Measurements from ENCODE around the gene LRP1B. TPM values are rescaled to one million over a fixed set of nuclear protein-coding genes. Genes with fewer than 3 reads are reported as not detected.

LRP1B gene
- total and polyA plus RNA-seq, 4 donors: 0.01 to 0.84 (median 0.17) TPM

- Histone ChIP-seq H3K4me3 (ENCODE audit: low read depth in 1 of 3, low read length in 3 of 3) (no peak overlapping the region), H3K36me3 (ENCODE audit: control insufficient read depth in 4 of 4, insufficient read depth in 3 of 4, low read depth in 1 of 4, low read length in 3 of 4) (no peaks in the 10 kb centered on the region), H3K4me1 (ENCODE audit: control insufficient read depth in 4 of 4, insufficient read depth in 4 of 4, low read length in 3 of 4) (no peaks in the 10 kb centered on the region), H3K9ac (ENCODE audit: low read depth in 1 of 2, low read length in 2 of 2) (no peak overlapping the region), H3K9me3 (ENCODE audit: control insufficient read depth in 4 of 4, low read length in 3 of 4) (no peaks in the 10 kb centered on the region), H3K27ac (ENCODE audit: low read depth in 1 of 2, low read length in 2 of 2) (no peak overlapping the region), H3K27me3 (ENCODE audit: control insufficient read depth in 4 of 4, insufficient read depth in 4 of 4, low read length in 3 of 4) (no peaks in the 10 kb centered on the region)
- 37% methylated on average over 1 of the region's 1 CpG for WGBS
- TF ChIP-seq FOXA2 (IDR thresholded peaks at IDR 0.05) (no peak), REST (IDR thresholded peaks at IDR 0.05) (no peak), NR2F2 (IDR thresholded peaks at IDR 0.05) (no peak), EGR1 (IDR thresholded peaks at IDR 0.05; ENCODE audit: low read depth in 2 of 2) (no peak), ZBTB33 (IDR thresholded peaks at IDR 0.05) (no peak), YY1 (IDR thresholded peaks at IDR 0.05) (no peak), RXRA (IDR thresholded peaks at IDR 0.05) (no peak), SP1 (IDR thresholded peaks at IDR 0.05) (no peak), TAF1 (conservative IDR thresholded peaks at IDR 0.05) (no peak), HNF4A (conservative IDR thresholded peaks at IDR 0.05) (no peak), RAD21 (IDR thresholded peaks at IDR 0.05) (no peak), JUND (IDR thresholded peaks at IDR 0.05) (no peak), CTCF (IDR thresholded peaks at IDR 0.05; ENCODE audit: low read depth, low read length, missing input control) (no peak), FOXA1 (IDR thresholded peaks at IDR 0.05) (no peak), HNF4G (IDR thresholded peaks at IDR 0.05) (no peak)
- TF ChIP-seq, protein P1, sequence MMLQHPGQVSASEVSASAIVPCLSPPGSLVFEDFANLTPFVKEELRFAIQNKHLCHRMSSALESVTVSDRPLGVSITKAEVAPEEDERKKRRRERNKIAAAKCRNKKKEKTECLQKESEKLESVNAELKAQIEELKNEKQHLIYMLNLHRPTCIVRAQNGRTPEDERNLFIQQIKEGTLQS (IDR thresholded peaks at IDR 0.05): no peak
- TF ChIP-seq, protein P2, sequence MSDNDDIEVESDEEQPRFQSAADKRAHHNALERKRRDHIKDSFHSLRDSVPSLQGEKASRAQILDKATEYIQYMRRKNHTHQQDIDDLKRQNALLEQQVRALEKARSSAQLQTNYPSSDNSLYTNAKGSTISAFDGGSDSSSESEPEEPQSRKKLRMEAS (IDR thresholded peaks at IDR 0.05): no peak
- DNase-seq (ENCODE audit: low spot score): no peak
Measured at GRCh38 chr2:141103216-141103615, 1027.6 kb downstream of the LRP1B start.

DNA sequence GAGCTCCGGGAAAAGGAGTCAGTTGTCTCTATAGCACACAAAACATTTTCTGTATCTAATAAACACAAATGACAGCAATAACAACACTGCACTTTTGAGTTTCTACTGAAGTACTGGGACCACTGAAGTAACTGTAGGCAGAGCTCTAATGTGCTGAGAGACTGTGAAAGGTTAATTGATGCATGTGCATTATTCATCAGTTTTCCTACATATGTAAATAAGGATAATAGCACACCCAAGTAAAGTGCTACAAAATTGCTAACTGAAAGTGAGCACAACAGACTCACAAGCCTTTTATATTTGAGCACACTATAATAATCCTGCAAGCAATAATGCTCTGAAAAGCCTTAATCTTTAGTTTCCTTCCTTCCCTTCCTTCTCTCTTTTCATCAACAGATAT, 1051.6 kb downstream of the LRP1B start:
- no peak for DNase-seq (ENCODE audit: low spot score)
- H3K27ac ChIP-seq (ENCODE audit: low read depth in 1 of 2, low read length in 2 of 2): no peak overlapping the region
- H3K27me3 ChIP-seq (ENCODE audit: control insufficient read depth in 4 of 4, insufficient read depth in 4 of 4, low read length in 3 of 4): no peaks in the 10 kb centered on the region
- H3K4me1 ChIP-seq (ENCODE audit: control insufficient read depth in 4 of 4, insufficient read depth in 4 of 4, low read length in 3 of 4): no peaks in the 10 kb centered on the region
- no peak for TF ChIP-seq TAF1 (conservative IDR thresholded peaks at IDR 0.05)
- TF ChIP-seq FOXA2 (IDR thresholded peaks at IDR 0.05): no peak
- H3K9ac ChIP-seq (ENCODE audit: low read depth in 1 of 2, low read length in 2 of 2): no peak overlapping the region
- no peaks in the 10 kb centered on the region for H3K9me3 ChIP-seq (ENCODE audit: control insufficient read depth in 4 of 4, low read length in 3 of 4)
- H3K36me3 ChIP-seq (ENCODE audit: control insufficient read depth in 4 of 4, insufficient read depth in 3 of 4, low read depth in 1 of 4, low read length in 3 of 4): no peaks in the 10 kb centered on the region
- WGBS: 70% methylated on average over 1 of the region's 1 CpG
- no peak overlapping the region for H3K4me3 ChIP-seq (ENCODE audit: low read depth in 1 of 3, low read length in 3 of 3)
